GM18502 (cell line): Measurements from ENCODE around the gene FAF1.

Experiments used
- ATAC-seq: cut with Tn5 transposase; IDR thresholded peaks from one replicate; pipeline ENCODE4 v1.9.1; 2021; ENCODE audit warnings: mild to moderate bottlenecking; ENCODE audit not compliant: unreplicated experiment, poor library complexity

The FAF1 gene

GRCh38 chr1:50424884-50425375 lies 535.1 kb downstream of the FAF1 start:
- no peak for ATAC-seq

- no peak for ATAC-seq
Measured at GRCh38 chr1:50424045-50424883, 535.8 kb downstream of the FAF1 start.

DNA sequence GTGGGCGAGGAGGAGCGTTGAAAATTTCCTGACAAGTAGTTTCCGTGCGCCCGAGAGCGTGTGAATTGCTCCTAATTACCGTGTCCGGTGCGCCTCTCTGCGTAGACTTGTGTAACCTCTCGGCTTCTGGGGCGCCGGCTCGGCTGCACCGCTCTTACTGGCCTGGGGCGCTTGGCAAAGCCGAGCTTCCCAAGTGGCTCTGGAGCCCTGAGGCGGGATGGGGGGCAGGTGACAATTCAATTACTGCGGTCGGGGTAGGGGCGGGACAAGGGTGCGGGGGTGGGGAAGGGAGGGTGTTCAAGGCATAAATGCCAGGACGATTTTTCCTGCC lies 536.4 kb downstream of the FAF1 start:
- ATAC-seq = peak; percentile 48

DNA sequence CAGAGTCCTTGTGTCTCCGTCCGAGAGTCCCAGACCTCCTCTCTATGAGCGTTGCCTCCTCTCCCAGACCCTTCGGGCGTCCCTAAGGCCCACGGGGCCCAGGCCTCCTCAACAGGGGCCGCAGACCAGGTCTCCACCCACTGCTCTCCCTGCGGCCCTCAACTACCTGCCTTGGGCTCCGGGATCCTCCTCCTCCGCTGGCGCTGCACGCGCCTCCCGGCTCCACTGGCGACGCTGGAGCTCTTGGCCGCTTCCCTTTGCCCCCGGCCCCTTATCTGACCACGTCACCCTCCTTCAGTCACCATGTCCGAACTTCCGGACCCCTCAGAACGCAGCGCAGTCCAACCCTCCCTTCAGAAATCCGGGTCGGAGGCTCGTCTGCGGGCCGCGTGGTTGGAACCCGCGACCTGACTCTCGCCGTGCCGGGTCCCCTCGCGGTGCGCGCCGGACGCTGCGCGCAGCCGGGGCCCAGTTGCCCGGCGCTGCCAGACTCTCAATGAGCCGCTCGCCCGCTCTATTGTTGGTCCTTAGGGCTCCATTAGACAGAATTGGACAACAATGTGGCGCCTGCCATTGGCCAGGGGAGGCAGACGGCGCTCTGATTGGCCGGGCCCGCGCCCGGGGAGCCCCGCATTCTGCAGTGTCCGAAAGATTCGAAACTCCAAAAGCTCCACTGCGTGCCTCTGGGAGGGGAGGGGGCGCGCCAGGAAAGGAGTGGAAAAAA lies 537.0 kb downstream of the FAF1 start, which contains the start of gene DMRTA2:
TSS of gene DMRTA2 (minus strand) at position 498 of the 724 bp plus-strand sequence. CDS start 1,907 bp downstream, outside the sequence.
- peak; percentile 50 for ATAC-seq

- ATAC-seq = no peak
Measured at GRCh38 chr1:50422675-50422945, 537.5 kb downstream of the FAF1 start.

DNA sequence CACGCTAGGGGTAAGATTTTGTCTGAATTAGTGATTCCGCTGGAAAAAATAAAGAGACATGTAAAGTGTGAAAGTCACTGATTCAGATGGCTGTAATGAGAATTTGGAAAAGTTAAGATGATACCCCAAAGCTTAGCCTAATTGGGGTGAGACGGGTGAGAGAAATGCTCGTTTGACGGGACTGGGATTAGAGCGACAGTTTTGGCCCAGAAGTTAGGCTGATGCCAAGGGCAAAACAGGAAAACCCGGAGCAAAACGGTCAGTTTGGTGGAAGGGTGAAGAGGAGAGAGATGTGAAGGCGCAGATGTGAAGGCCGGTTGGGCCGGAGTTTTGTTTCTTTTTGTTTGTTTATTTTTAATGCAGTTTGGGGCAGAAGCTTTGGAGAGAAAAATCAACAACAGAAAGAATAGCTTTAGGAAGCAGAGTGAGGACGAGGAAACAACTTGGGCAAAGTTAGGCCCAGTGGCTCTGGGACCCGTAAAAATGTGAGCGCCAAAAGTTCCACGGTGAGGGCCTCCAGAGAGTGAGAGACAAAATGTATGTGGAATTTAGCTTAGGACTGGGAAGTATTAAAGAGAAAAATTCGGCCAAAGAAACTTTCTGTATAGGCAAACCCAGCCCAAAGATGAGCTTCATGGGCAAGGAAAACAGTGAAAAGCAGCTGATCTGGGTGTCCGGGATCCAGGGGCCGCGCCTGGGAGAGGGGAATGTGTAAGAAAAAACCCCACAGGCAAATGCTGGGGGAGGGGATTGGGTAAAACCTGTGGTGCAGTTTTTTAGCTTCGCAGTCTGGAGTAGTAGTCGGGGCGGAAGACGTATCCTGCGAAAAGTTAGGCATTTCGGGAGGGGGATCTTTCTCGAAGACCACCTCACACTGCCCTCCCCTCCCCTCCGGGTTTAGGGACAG lies 538.0 kb downstream of the FAF1 start:
- ATAC-seq = no peak

DNA sequence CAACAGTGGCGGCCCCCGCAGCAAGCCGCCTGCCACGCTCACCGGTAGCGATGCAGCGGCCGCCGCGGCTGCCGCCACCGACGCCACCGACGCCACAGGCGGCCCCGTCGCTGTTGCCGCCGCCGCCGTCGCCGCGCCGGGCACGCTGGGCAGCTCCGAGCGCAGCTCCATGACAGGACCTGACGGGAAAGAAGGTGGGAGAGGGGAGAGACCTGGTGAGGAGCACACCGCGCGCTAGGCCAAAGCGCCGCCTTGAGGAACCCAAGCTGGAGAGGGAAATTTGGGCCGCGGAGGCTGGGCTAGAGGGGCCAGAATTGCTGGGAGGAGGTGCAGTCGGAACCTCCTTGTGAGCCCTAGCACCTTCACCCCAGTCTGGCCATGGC lies 538.7 kb downstream of the FAF1 start:
- ATAC-seq = no peak

DNA sequence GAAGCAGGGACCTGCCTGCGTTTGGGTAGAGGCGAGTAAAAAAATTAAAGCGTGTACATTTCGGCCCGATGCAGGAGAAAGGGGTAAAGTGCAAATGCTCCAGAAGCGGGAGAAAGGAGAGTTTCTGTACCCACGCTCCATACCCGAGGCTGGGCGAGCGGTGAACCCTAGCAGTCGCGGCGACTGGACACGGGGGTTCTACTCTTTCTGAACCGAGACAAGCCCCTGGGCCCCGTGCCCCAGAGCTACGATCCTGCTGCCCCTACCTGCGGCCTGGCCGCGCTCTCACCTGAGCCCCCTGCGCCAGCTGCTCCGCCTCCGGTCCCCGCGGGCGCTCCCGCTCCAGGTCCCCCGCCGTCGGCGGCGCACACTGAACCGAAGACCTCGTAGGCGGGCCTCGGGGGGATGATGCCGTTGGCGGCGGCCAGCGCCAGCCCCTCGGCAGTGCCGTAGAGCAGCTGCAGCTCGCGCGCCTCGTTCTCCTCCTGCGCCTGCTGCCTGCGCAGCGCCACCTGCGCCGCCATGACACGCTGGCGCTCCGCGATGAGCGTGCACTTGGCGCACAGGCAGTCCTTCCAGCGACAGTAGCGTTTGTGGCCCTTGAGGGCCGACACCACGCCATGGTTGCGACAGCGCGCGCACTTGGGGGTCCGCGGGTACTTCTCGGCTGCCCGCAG lies 539.2 kb downstream of the FAF1 start:
- ATAC-seq = no peak

DNA sequence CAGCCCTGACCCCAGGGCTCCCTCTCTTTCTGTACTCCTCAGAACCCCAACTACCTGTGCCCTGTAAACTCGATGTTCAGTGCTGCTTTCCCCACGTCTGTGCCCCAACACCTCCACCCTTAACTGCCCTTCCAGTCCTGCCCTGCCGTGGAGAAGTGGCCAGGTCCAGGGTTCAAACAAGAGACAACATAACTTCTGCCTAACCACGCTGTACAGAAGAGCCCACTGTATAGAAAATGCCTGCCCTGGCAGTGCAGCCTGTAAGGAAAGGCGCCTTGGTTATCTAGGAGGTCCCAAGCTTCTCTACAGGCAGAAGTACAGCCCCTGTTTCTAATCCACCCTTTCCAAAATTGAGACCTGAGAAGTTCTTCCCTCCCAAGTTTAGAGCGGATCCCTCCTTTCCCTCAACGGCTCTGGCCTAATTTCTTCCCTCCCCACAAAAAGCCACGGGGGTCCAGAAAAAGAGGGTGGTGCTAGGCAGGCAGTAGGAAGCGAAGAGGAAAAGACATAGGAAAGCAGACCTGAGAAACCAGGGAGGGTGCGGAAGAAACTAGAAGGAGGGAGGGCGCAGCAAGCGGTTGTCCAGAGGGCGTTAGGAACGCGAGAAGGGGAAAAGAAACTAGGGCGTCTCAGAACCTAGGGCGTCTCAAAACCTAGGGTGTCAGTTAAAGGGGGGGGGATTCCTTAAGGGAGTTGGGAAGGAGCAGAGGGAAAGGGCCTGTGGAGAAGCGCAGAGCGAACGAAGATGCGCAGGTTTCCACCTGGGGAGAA lies 540.0 kb downstream of the FAF1 start:
- no peak for ATAC-seq

GRCh38 chr1:50419192-50419906 lies 540.7 kb downstream of the FAF1 start:
- no peak for ATAC-seq

- no peak for ATAC-seq
Measured at GRCh38 chr1:50418600-50419109, 541.4 kb downstream of the FAF1 start.

- ATAC-seq = no peak
Measured at GRCh38 chr1:50417946-50418599, 542.0 kb downstream of the FAF1 start.

- ATAC-seq = no peak
Measured at GRCh38 chr1:50417507-50417906, 542.6 kb downstream of the FAF1 start.

DNA sequence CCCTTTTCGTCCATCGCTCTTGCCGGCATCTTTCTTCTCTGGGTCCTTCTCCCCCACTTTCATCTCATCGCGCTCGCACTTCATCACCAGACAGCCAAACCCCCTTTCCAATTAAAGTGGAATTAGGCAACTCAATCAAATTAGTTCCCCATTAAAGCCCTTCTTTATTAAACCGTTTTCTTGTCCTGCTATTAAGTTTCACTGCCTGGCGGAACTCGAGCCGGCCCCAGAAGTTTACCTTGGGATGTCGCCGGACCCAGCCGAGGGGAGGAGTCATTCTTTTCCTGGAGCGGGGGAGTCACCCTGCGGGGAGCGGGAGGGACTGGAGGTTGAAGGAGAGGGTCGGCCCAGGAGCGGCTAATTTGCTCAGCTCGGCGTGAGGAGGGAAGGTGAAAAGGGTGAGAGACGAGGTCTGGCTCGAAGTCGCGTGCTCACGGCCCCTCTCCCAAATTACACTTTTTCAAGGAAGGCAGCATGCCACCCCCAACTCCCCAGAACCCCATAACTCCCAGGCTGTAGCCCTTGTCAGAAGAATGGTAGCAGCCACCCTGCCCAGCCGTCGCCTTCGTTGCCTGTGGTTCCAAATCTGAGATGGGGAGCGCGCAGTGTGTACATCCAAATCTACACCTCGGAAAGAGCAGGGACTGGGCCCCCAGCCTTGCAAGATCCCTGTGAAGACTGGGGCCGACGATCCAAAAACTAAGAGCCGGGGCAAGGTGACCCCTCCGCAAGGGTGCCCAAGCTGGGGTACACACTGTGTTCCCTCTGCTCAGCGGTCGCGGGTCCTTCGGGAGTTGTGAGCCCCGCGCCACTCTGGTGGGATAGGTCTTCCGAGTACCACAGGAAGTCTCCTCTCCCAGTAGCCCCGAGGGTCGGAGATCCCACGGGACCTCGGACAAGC lies 543.3 kb downstream of the FAF1 start:
- no peak for ATAC-seq

DNA sequence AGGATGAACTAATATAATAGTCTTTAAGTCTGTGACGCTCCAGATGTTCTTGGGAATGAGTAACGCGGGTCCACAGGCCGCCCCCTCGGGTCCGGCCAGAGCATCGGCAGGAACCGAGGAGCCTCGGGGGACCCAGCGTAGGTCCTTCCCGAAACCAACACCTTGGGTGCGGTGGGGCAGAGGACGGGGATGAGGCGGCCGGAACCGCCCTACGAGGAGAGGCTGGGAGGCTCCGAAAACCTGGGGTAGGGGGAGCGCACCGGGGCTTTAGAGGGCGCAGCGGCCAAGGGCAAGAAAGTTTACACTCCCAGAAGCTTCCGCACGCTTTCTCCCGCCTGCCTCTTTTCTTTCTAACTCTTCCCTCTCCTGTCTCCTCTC lies 543.9 kb downstream of the FAF1 start:
- ATAC-seq = no peak

DNA sequence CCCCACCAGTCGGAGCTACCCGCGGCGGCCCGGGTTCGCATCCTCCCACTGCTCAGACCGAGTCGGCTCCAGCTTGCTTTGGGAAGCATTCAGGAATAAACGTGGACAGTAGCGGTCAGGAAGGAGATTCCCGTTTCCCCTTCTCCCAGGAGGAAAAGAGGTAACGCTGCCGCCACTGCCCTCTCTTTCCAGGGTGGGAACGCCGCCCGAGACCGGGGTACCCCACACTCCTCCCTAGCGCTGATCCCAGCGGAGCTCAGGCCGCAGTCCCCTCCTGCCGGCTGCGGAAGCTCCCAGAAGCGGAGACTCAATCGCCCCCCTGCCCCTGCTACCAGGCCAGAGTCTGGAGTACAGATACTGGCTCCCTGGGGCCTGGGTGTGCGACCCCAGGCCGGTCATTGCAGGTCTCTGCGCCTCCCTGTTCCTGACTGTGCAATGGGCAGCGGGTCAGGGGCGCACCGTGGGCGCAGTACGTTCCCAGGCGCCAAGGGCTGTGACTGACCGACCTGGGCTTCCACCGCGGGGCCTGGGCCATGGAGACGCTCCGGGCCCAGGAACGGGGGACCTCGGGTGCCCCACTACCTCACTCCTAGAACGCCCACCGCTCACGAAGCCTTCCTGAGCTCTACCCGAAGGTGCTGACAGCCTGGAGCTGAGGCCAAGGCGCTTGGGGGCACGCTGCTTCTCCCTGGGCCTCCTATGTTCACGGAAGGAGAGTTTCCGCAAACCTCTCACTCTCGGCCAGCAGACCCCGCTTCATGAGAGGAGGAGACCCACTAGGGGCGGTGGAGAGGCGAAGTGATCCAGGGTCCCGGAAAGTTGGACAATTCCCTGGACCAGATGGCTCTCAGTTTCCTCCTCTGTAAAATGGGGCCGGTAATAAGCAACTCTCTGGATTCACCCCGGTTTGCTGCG lies 544.6 kb downstream of the FAF1 start:
- no peak for ATAC-seq
